Urothelium cell line (cell line): ENCODE data around the gene PPFIBP2.

Experiments used
- DNase-seq: peaks from one replicate; pipeline ENCODE4 v3.0.0; 2011; ENCODE audit warnings: low spot score, mixed read lengths
- FAIRE-seq: peaks from 2 replicates; lab custom pipeline; 2011; peaks lifted over from hg19 to GRCh38; lab: Jason Lieb, UNC

PPFIBP2 gene

DNA sequence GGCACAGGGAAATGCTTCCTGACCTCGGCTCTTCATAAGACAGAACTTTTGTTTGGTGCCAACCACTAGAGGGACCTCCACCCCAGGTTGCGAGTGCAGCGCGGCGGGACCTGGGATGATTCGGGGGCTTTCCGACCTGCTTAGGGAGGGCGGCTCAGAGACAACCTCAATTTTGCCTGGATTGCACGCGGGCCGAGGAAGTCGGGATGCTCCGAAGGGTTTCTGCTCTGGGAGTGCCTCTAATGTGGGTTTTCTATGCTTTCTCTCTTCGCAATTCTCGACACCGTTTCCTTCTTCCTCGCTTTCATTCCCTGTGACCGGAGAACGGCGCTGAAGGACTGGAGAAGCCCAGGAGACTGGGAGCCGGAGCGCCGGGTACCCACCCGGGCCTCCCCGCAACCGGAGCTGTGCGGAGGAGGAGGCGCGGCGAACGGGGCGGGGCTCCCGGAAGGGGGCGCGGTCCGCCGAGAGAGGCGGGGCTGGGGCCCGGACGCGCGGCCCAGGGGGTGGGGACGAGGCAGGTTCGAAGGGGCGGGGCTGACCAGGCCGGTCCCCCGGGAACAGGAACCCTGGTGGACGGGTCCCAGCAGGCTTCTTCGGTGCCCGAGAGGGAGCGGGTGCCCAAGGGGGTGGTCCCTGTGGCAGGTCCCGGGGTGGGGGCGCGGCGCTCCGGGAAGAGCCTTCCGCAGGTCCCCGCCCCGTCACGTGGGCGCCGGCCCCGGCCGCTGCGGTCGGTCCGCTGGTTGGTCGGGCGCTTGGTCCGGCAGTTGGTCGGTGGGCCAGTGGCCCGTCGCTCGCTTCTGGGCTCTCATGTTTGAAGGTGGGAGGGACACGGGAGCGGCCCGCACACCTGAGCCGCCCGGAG is at the start of gene PPFIBP2:
Gene PPFIBP2 (plus strand): TSS at position 766 of the 865 bp plus-strand sequence. CDS start 35,477 bp downstream, outside the sequence.
- no peak for FAIRE-seq
- DNase-seq: peak; percentile 94

DNA sequence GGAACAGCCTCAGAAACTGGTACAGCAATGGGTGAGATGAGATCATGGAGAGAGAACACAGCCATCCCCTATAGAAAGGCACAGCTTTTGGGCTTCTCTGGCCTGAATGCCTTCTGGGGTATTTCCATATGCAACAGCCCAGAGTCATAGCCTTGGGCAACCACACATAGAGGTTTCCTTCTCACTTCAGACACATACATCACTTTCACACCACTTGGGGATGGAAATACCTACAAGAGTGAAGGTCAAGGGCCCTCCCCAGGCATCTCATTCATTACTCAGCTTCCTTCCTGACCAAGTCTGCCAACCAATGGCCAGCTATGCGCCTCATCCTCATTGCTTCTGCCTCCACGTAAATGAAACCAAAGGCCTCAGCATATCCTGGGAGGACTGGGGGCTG is 46.1 kb upstream of the PPFIBP2 start:
- DNase-seq (no peak), FAIRE-seq (no peak)

DNA sequence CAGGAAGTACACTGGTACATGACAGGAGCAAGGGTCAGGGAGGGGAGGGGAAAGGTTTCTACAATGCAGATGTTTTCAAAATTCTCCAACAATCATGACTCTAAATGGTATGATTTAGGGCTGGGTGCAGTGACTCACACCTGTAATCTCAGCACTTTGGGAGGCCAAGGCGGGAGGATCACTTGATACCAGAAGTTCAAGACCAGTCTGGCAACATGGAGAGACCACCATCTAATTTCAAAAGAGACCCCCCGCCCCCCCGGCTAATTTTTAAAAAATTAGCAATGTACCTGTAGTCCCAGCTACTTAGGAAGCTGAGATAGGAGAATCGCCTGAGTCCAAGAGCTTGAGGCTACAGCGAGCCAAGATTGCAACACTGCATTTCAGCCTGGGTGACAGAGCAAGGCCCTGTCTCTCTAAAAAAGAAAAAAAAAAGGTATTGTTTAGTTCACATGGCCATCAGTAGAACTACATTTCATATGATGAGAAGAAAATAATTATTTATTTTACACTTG is 44.4 kb upstream of the PPFIBP2 start:
- DNase-seq (no peak), FAIRE-seq (no peak)

DNA sequence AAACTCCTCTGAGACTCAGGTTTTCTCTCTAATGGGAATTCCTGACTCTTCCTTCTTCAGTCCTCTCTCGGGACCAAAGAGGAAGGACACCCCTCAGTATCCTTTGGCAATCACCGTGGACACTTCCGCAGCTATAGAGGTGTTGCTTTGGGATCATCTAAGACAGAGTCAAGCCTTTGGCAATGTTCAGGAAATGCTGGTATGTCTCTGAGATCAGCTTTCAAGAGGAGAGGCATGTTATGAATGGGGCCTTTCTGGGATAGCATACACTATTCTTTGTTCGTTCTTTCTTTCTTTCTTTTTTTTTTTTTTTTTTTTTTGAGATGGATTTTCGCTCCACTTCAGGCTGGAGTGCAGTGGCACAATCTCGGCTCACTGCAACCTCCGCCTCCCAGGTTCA is 42.7 kb upstream of the PPFIBP2 start:
- DNase-seq (no peak), FAIRE-seq (no peak)

DNA sequence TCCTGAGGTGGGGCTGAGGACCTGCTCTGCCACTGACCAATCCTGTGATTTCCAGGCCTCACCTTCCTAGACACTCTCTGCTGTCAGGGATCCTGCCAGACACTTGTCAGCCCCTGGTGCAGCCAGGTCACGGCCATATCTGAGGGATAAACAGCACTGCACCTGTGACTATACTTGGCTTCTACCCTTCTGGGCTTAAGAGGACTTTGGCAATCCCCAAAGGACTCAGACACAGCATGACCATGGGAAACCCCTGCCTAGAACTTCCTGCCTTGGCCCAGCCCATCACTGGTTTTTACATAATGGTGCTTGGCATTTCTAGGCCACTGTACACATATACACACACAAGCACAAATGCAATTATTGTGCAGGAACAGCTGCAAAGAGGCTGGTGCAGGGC is 40.1 kb upstream of the PPFIBP2 start:
- FAIRE-seq (no peak), DNase-seq (no peak)

DNA sequence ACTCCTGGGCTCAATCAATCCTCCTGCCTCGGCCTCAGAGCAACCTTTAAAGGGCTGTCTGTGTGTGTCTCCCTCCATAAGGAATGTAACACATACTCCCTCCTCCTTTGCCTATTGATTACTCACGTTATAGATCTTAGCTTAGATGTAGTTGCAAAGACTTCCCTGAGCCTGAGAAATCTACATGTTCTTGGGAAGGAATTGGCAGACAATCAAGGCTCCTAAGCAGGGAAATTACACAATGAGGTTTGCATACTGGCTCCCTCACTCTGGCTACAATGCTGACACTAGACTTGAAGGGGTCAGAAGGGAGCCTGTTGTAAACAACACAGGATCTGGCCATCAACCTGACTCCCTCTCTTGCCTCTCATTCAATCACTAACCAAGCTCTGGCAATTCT is 33.7 kb upstream of the PPFIBP2 start:
- DNase-seq (no peak), FAIRE-seq (no peak)

DNA sequence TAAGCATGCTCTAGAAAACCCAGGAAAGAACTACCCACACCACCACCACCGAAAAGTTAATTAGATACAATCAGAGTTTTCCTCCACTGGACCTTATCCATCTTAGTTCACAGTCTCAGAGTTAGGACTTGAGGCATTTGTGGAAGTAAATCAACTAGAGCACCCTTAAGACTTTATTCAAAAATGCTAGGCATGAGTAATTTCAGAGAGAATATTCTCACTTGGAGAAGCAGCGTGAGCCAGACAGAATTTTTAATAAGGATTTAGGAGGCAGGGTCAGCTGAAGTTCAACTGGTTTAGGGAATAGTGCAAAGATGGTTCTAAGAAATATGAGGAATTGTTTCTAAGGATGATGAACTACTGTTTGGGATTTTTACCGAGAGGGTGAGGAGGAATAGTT is 29.7 kb upstream of the PPFIBP2 start:
- DNase-seq (no peak), FAIRE-seq (no peak)

DNA sequence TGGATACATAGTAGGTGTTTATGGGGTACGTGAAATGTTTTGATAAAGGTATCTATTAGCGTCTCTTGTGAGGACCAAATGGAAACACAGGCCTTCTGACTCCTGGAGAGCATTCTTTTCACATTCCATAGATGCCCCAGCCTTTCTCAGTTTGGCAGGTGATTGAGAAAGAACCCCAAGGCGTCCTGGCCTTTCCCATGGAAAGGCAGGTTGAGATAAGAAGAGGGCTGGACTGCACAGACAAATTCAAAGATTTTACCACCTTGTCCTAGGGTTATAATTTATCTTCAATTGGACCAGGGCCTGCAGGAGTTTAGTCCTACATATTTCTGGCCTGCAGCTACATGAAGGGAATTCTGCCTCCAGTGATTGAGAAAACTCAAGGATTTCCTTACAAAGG is 29.2 kb upstream of the PPFIBP2 start:
- DNase-seq: no peak
- no peak for FAIRE-seq

DNA sequence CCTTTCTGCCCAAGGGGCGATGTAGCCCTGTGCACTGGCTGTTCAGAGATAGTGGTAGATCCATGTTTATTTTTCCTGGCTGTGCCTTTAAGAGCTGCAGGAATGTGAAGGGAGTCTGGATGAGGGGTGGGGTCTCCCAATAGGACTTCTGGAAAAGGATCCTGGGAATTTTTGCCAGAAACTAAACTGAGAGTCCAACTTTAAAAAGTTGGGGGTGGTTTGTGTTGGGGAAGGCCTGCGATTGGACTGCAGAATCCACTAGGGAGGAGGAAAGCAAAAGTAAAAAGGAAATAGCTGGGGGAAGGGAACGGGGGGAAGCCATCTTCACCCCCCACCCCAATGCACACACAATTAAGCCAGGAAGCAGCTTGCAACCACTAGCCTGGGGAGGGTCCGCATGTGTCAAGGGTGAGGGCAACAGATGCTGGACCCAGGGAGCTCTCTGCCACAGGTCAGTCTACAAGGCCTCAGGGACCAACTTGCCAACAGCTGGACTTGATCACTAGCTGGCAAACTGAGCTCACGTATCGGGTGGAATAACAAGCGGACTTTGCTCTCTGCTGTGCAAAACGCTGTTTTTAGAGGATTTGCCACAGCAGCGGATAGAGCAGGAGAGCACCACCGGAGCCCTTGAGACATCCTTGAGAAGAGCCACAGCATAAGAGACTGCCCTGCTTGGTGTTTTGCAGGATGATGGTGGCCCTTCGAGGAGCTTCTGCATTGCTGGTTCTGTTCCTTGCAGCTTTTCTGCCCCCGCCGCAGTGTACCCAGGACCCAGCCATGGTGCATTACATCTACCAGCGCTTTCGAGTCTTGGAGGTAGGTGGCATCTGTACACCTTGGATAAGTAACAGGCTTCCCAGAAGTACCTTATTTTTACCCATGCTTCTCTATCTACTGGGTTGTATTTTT is 28.4 kb upstream of the PPFIBP2 start, which contains the start of gene OLFML1:
Gene OLFML1 (plus strand): TSS at position 321 of the 912 bp plus-strand sequence. CDS start 370 bp downstream, at position 691.
- no peak for FAIRE-seq
- no peak for DNase-seq

DNA sequence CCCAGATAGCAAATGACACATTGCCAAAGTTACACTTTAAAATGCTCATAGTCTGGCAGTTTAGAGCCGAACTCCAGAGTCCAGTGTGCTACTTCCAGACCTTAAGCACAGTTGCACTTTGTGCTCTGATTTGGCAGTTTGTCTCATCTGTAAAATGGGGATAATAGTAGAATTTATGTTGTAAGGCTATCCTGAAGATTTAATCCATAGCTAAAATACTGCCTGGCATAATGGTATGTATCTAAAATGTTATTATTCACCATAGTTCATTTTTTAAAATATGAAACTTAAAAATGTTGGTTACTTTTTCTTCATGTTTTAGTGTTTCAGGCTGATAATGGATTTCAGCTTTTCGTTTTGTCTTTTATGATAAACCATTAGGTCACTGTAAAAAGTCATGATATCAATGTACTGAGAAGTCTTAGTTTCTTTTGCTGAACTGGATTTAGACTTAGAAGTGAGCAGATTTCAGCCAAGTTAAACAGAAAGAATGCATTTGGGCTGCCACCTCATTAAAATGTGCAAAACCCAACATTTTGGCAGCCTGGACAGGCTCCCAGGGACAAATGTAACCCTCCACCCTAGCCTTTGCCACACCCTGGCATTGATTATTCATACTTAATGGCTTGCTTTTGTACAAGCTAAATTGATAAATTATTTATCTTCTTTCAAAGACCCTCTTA is 27.6 kb upstream of the PPFIBP2 start:
- no peak for FAIRE-seq
- no peak for DNase-seq

DNA sequence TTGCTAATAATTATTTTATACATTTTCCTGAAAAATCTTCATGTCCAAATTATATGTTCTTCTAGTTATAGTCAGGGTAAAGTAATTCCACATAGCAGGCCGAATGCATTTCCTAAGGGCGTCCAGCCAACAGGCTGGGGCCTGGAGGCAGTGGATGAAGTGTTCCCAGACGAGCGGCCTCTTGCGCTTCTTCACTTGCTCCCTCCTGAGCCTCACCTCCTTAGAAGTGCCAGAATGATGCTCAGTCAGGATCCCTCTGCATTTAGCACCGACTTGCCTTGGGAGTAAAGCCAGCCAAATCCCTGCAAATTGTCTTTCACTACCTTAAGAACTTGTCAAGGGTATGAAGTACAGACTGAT is 27.0 kb upstream of the PPFIBP2 start:
- FAIRE-seq (no peak), DNase-seq (no peak)

DNA sequence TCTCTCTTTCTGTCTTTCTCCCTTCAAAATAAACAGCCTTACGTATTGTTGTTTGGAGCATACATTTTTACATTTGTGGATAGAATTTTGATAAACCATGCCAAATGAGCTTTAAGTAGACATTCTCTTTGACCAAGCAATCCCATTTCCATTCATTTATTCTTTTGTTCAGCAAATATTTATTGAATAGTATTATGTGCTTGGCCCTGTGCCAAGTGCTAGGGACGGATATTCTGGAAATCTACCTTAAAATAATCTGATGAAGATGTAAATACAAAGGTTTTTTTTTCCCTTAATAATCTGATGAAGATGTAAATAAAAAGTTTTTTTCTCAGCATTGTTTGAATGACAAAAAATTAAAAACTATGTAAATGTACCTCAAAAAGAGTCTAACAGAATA is 26.4 kb upstream of the PPFIBP2 start:
- no peak for FAIRE-seq

DNA sequence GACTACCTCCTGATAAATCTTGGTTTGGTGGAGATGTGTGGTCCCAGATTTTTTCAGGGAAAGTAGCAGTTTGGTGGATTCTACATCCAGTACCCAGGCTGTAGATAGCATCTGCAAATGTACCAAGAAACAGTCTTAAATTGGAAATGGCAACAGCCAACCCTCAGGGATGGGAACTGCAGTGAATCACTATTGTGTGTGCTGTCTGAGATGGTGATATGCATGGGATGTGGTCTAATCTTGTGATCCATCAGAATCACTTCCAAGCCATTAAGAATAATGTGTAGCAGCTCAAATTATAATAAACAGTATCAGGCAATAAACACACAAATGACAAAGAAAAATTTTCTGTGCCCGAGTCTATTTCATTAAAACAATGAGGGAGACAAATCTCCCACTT is 25.1 kb upstream of the PPFIBP2 start:
- DNase-seq: no peak
- FAIRE-seq: no peak

More for the DNA sequence above, 26.4 kb upstream of the PPFIBP2 start:
- no peak for DNase-seq

DNA sequence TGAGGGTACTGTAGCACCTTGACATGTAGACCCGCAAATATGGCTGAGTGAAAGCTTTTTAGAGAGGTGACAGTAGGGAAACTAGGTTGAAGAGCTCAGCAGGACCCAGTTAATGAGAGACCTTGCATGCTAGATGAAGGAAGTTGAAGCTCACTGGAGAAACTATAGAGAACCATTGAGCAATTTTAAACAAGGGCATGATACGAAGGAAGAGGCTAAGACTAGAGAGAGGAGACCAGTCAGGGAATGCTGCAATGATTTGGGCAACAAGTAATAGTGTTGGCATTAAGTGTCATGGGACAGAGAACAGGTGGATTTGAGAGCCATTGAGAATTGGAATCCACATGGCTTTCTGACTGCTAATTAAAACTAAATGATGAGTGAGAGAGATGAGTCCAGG is 24.4 kb upstream of the PPFIBP2 start:
- DNase-seq (no peak), FAIRE-seq (no peak)

DNA sequence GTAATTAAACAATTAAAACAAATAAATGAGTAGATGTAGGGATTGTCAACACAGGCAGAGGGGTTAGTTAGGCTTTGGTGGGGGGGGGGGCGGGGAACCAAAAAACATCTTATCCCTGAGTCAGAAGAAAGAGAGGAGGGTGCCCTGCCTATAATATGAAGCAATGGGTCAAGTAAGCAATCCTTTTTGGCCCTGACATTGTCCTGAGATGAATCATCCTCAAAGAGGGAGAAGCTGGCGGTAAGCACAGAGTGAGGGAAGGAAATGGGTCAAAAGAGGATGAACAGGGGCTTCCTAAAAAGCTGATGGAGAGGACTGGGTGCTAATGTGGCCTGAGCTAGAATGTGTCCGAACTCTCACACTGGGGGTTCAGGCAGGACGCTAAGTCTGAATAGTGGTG is 23.7 kb upstream of the PPFIBP2 start:
- peak; percentile 64 for DNase-seq
- FAIRE-seq: no peak

DNA sequence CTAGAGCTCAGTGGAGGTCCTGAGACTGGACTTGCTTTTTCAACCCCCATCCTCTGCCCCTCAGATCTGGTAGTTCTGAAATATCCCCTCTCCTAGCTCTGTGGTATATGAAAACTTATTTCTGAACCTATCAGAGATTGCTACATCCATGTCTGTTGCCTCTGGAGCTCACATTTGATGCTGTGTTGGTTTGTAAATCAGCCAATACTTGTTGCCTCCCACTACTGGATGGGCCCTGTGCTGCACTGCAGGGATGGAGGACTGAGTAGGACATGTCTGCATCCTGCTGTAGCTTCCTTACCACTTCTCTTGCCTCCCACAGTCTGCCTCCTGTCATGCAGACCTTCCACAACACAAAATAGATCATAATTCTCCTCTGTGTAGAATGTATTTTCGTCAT is 23.3 kb upstream of the PPFIBP2 start:
- FAIRE-seq (no peak), DNase-seq (peak; percentile 10)

DNA sequence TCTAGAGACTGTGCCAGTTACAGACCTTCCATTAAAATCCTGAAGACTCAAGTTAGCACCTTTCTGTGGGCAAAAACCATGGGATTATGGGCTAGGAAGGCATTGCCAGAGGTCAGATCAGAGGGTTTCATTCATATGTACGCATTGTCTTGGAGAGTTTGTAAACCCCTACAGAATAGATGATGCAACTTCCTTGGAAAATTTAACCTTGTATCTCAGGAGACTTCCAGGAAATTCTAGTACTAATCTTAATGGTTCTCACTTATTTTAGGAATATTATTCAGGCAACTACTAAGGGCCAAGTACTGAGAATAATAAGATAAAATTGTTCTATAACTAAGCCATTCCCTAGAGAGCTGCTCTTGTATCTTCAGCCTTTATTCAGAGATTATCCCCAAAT is 21.5 kb upstream of the PPFIBP2 start:
- FAIRE-seq (no peak), DNase-seq (no peak)

DNA sequence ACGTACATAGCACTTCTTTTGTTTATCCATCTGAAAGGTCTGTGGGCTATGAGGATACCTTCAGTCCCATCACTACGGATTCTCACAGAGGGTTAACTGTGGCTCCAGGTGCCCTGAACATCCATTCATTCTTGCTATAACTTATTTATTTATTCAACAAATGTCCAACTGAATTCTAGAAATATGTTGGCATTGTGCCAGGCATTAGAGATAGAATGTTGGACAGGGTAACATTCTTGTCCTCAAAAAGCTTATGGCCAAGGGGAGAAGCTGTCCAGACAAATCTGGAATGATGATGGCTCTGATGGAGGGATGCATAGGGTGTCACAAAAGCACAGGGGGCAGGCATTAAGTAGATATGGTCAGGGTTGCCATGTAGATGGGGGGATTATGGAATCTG is 20.1 kb upstream of the PPFIBP2 start:
- FAIRE-seq (no peak), DNase-seq (no peak)

DNA sequence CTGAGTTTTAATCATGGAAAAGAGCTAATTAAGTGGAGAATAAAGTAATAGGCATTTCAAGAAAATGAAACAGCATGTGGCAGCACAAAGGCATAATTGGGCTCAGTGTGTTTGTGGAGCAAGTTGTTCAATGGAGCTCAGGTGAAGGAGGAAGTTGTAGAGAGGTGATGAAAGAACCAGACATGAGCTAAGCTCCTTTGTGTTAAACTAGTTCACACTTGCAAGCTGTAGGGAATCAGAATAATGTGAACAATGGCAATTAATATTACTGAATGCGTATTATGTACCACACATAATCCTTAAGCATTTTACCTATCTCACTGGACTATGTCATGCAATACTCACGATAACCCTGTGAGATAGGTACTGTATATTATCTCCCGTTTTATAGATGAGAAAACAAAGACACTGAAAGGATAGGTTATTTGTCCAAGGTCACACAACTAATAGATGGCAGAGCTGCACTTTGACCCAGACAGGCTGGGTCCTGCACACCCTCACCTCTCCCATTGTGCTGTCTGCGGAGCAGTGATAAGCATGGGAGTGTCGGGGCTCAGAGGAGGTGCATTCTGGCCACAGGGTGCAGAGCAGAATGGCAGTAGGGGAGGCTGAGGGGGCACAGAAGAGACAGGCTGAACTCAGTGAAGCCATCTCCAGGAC is 19.6 kb upstream of the PPFIBP2 start:
- no peak for FAIRE-seq

DNA sequence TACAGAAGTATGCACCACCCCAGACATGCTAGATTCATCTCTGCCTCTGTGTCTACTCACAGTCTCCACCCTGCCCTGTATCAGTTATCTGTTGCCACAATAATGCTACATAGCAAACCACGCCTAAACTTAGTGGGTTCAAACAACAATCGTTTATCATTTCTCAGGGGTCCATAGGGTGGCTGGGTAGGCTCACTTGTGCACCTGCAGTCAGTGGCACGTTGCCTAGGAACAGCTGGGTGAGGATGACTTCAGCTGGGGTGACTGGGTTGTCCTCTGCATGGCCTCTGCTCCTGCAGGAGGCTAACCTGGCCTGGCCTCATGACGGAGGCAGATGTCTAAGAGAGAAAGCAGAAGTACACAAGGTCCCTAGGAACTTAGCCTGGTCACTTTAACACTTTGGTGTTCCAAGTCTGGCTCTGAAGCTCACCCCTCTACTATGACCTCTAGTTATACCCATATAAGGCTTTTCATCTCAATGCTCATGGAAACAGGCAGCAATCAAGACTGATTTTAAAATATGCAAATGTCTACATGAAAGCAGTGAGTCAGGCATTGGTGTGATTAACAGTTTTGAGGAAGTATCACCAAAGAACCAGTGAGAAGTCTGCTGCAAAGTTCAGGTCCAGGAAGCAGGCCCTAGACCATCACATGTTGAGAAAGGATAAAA is 17.8 kb upstream of the PPFIBP2 start:
- DNase-seq (no peak), FAIRE-seq (no peak)

More for the DNA sequence above, 19.6 kb upstream of the PPFIBP2 start:
- DNase-seq: no peak
